ENCODE data around the gene AKT3. TPM values are rescaled to one million over a fixed set of nuclear protein-coding genes. Genes with fewer than 3 reads are reported as not detected.

The AKT3 gene
- polyA plus RNA-seq, 3 donors, result 0.81 to 1.7 (median 1.4) TPM

GRCh38 chr1:243488459-243489157 lies 361.4 kb downstream of the AKT3 start:
- Mint-ChIP-seq H3K27ac (peak overlapping the region in 2 of 7 donors; percentile 14 to 84), H3K36me3 (peaks cover 22 to 47% of the 10 kb centered on the region in 2 donors), H3K9me3 (peaks cover 0 to 6% (median 0%) of the 10 kb centered on the region in 7 donors), H3K27me3 (ENCODE audit: low read depth in 3 of 3) (peaks cover under 1 to 6% (median 1%) of the 10 kb centered on the region in 3 donors), H3K4me1 (peaks cover 6% of the 10 kb centered on the region), H3K4me3 (no peak overlapping the region)
- Histone ChIP-seq H3K27ac (ENCODE audit: low read depth in 1 of 2, low read length in 2 of 2) (no peak overlapping the region), H3K36me3 (replicated peaks in 1 of 2; ENCODE audit: control insufficient read depth in 1 of 2, insufficient read depth in 2 of 2, low read length in 2 of 2) (peaks cover 12 to 20% of the 10 kb centered on the region in 2 donors), H3K4me1 (ENCODE audit: control insufficient read depth in 1 of 2, insufficient read depth in 2 of 2, low read length in 2 of 2) (peaks cover under 1 to 3% of the 10 kb centered on the region in 2 donors), H3K4me3 (replicated peaks in 1 of 3; ENCODE audit: low read depth in 2 of 3, low read length in 3 of 3) (no peak overlapping the region), H3K9me3 (replicated peaks in 1 of 2; ENCODE audit: control insufficient read depth in 1 of 2, insufficient read depth in 1 of 2, low read length in 2 of 2) (no peaks in the 10 kb centered on the region), H4K20me1 (ENCODE audit: insufficient read depth, low read length) (no peaks in the 10 kb centered on the region), H3K79me2 (ENCODE audit: insufficient read depth, low read length) (no peaks in the 10 kb centered on the region), H2AFZ (ENCODE audit: insufficient read depth, low read depth, low read length, poor library complexity, severe bottlenecking) (no peak overlapping the region), H3K4me2 (replicated peaks; ENCODE audit: extremely low read depth, low read length, poor library complexity, severe bottlenecking) (no peak overlapping the region), H3K27me3 (ENCODE audit: control insufficient read depth in 2 of 2, insufficient read depth in 2 of 2, low read length in 2 of 2) (no peaks in the 10 kb centered on the region), H3K9ac (ENCODE audit: insufficient read depth, low read length, poor library complexity, severe bottlenecking) (no peak overlapping the region)
- TF ChIP-seq CTCF (IDR thresholded peaks at IDR 0.05), result no peak
- no peak for DNase-seq
- WGBS (ENCODE audit: insufficient coverage), result 99% methylated on average over 10 of the region's 20 CpGs
- intact Hi-C loops (cut with micrococcal nuclease), result no loop called here

GRCh38 chr1:243487649-243488227 lies 362.3 kb downstream of the AKT3 start:
- H3K4me1 ChIP-seq (ENCODE audit: control insufficient read depth in 1 of 2, insufficient read depth in 2 of 2, low read length in 2 of 2), result peaks cover 7 to 11% of the 10 kb centered on the region in 2 donors
- 84% methylated on average over 34 of the region's 40 CpGs for WGBS (ENCODE audit: insufficient coverage)
- no peaks in the 10 kb centered on the region for H4K20me1 ChIP-seq (ENCODE audit: insufficient read depth, low read length)
- H3K9me3 Mint-ChIP-seq, result peaks cover 0 to 6% (median 0%) of the 10 kb centered on the region in 7 donors
- no peak overlapping the region for H3K27ac ChIP-seq (ENCODE audit: low read depth in 1 of 2, low read length in 2 of 2)
- H3K36me3 ChIP-seq (replicated peaks in 1 of 2; ENCODE audit: control insufficient read depth in 1 of 2, insufficient read depth in 2 of 2, low read length in 2 of 2), result peaks cover 12 to 20% of the 10 kb centered on the region in 2 donors
- TF ChIP-seq CTCF (IDR thresholded peaks at IDR 0.05), result no peak
- peaks cover 2 to 10% (median 4%) of the 10 kb centered on the region in 3 donors for H3K27me3 Mint-ChIP-seq (ENCODE audit: low read depth in 3 of 3)
- H3K27ac Mint-ChIP-seq, result peak overlapping the region in 1 of 7 donors; percentile 66
- no peaks in the 10 kb centered on the region for H3K79me2 ChIP-seq (ENCODE audit: insufficient read depth, low read length)
- peaks cover 20 to 42% of the 10 kb centered on the region in 2 donors for H3K36me3 Mint-ChIP-seq
- DNase-seq, result no peak
- intact Hi-C loops (cut with micrococcal nuclease), result no loop called here
- H2AFZ ChIP-seq (ENCODE audit: insufficient read depth, low read depth, low read length, poor library complexity, severe bottlenecking), result no peak overlapping the region
- H3K4me2 ChIP-seq (replicated peaks; ENCODE audit: extremely low read depth, low read length, poor library complexity, severe bottlenecking), result no peak overlapping the region
- H3K4me3 ChIP-seq (replicated peaks in 1 of 3; ENCODE audit: low read depth in 2 of 3, low read length in 3 of 3), result peak overlapping the region in 2 of 3 experiments; percentile 6 to 19
- H3K4me3 Mint-ChIP-seq, result peak overlapping the region; percentile 65
- peaks cover 8% of the 10 kb centered on the region for H3K4me1 Mint-ChIP-seq
- H3K9me3 ChIP-seq (replicated peaks in 1 of 2; ENCODE audit: control insufficient read depth in 1 of 2, insufficient read depth in 1 of 2, low read length in 2 of 2), result no peaks in the 10 kb centered on the region
- H3K27me3 ChIP-seq (ENCODE audit: control insufficient read depth in 2 of 2, insufficient read depth in 2 of 2, low read length in 2 of 2), result peaks cover 0 to 2% of the 10 kb centered on the region in 2 donors
- no peak overlapping the region for H3K9ac ChIP-seq (ENCODE audit: insufficient read depth, low read length, poor library complexity, severe bottlenecking)

Measured in CD14-positive monocyte (primary cell).